NCI-H1694 (cell line): Measurements from ENCODE around the gene KLRK1.
"Not testable (repeated sequence)": the region's sequence is repeated elsewhere in the genome, so short reads cannot be mapped to it uniquely, and the experiment has no call there.

ENCODE experiments used
- DNase-seq: peaks from one replicate; lab custom pipeline; 2025; lab: John Stamatoyannopoulos, UW

KLRK1 gene

GRCh38 chr12:10389904-10390303 lies at the start of gene KLRK1:
Gene KLRK1, minus strand, starts transcription at chr12:10390041. Its CDS starts 1,231 bp downstream, at chr12:10388810.
- no peak for DNase-seq

GRCh38 chr12:10437601-10438000 lies 47.8 kb upstream of the KLRK1 start:
- not testable (repeated sequence) for DNase-seq

GRCh38 chr12:10435816-10436215 lies 46.0 kb upstream of the KLRK1 start, which contains the start of gene KLRC2:
Gene KLRC2, minus strand, starts transcription at chr12:10436010. Its CDS starts 24 bp downstream, at chr12:10435986.
- DNase-seq: not testable (repeated sequence)

GRCh38 chr12:10430623-10431022 lies 40.8 kb upstream of the KLRK1 start:
- not testable (repeated sequence) for DNase-seq

- DNase-seq: not testable (repeated sequence)
Observed at GRCh38 chr12:10425938-10426337, 36.1 kb upstream of the KLRK1 start.

- DNase-seq: not testable (repeated sequence)
Observed at GRCh38 chr12:10424260-10424899, 34.5 kb upstream of the KLRK1 start.

- DNase-seq: not testable (repeated sequence)
Observed at GRCh38 chr12:10422159-10422558, 32.3 kb upstream of the KLRK1 start.

- not testable (repeated sequence) for DNase-seq
Observed at GRCh38 chr12:10420334-10420733, 30.5 kb upstream of the KLRK1 start, which contains the start of gene KLRC3. Gene KLRC3, minus strand, starts transcription at chr12:10420595. Its CDS starts 45 bp downstream, at chr12:10420550.

- no peak for DNase-seq
Observed at GRCh38 chr12:10409392-10409791, 19.6 kb upstream of the KLRK1 start, which contains the start of gene KLRC4. Gene KLRC4, minus strand, starts transcription at chr12:10409757. Its CDS starts 182 bp downstream, at chr12:10409575.

- DNase-seq: no peak
Observed at GRCh38 chr12:10408842-10409241, 19.0 kb upstream of the KLRK1 start.

GRCh38 chr12:10406725-10407124 lies 16.9 kb upstream of the KLRK1 start:
- no peak for DNase-seq

- no peak for DNase-seq
Observed at GRCh38 chr12:10405294-10405693, 15.5 kb upstream of the KLRK1 start.

GRCh38 chr12:10404798-10405197 lies 15.0 kb upstream of the KLRK1 start:
- DNase-seq: no peak

- no peak for DNase-seq
Observed at GRCh38 chr12:10400829-10401228, 11.0 kb upstream of the KLRK1 start.

GRCh38 chr12:10398168-10398567 lies 8.3 kb upstream of the KLRK1 start:
- no peak for DNase-seq

GRCh38 chr12:10397296-10397695 lies 7.5 kb upstream of the KLRK1 start:
- DNase-seq: no peak

- DNase-seq: not testable (repeated sequence)
Observed at GRCh38 chr12:10396176-10396575, 6.3 kb upstream of the KLRK1 start.

- DNase-seq: no peak
Observed at GRCh38 chr12:10395390-10395998, 5.7 kb upstream of the KLRK1 start.

- not testable (repeated sequence) for DNase-seq
Observed at GRCh38 chr12:10394531-10395152, 4.8 kb upstream of the KLRK1 start.

- DNase-seq: no peak
Observed at GRCh38 chr12:10393291-10393690, 3.5 kb upstream of the KLRK1 start.

- no peak for DNase-seq
Observed at GRCh38 chr12:10392394-10392930, 2.6 kb upstream of the KLRK1 start.

- DNase-seq: not testable (repeated sequence)
Observed at GRCh38 chr12:10390991-10391390, 1.1 kb upstream of the KLRK1 start.
